SJSA1 (cell line): ENCODE data around the gene POU2F2. TPM values are rescaled to one million over a fixed set of nuclear protein-coding genes. Genes with fewer than 3 reads are reported as not detected.

Experiments
- DNase-seq, 2 experiments: peaks; one replicate each; pipeline ENCODE4 v3.0.0-alpha.2; 2015 to 2020; ENCODE audit warnings: low spot score in 2 of 2, low read depth in 1 of 2
- H3K27ac ChIP-seq: fragments of 250-450 bp; sonication (Bioruptor Pico); 2 replicates; pipeline ENCODE4 v1.5.1; 2020; ENCODE audit warnings: mild to moderate bottlenecking, moderate library complexity
- H3K27me3 ChIP-seq: fragments of 250-450 bp; sonication (Bioruptor Pico); replicated peaks from 2 replicates; pipeline ENCODE4 v1.5.1; 2020; ENCODE audit warnings: mild to moderate bottlenecking, moderate library complexity
- H3K36me3 ChIP-seq: fragments of 250-450 bp; sonication (Bioruptor Pico); 2 replicates; pipeline ENCODE4 v1.5.1; 2020; ENCODE audit warnings: mild to moderate bottlenecking
- H3K4me1 ChIP-seq: fragments of 250-450 bp; sonication (Bioruptor Pico); replicated peaks from 2 replicates; pipeline ENCODE4 v1.6.1; 2021; ENCODE audit warnings: mild to moderate bottlenecking
- H3K4me3 ChIP-seq: fragments of 250-450 bp; sonication (Bioruptor Pico); 2 replicates; pipeline ENCODE4 v1.5.1; 2020; ENCODE audit warnings: mild to moderate bottlenecking
- H3K9me3 ChIP-seq: fragments of 250-450 bp; sonication (Bioruptor Pico); replicated peaks from 2 replicates; pipeline ENCODE4 v1.5.1; 2020; ENCODE audit warnings: mild to moderate bottlenecking
- total RNA-seq: library from RNA; depleted of rRNA; stranded (reverse); fragments of >200 nt; shearing (Covaris generic); gene quantifications from 2 replicates; pipeline ENCODE4 v1.2.3, GENCODE V29; 2014

Gene POU2F2
- total RNA-seq, 1 experiment from 2014 or later, result 0.05 TPM

GRCh38 chr19:42125536-42125935, 6.7 kb downstream of the POU2F2 start:
- Histone ChIP-seq H3K36me3 (no peaks in the 10 kb centered on the region), H3K4me3 (no peak overlapping the region), H3K27me3 (no peaks in the 10 kb centered on the region), H3K9me3 (no peaks in the 10 kb centered on the region), H3K27ac (no peak overlapping the region), H3K4me1 (peaks cover 32% of the 10 kb centered on the region)
- no peak for DNase-seq

- no peak overlapping the region for H3K27ac ChIP-seq
- no peaks in the 10 kb centered on the region for H3K9me3 ChIP-seq
- no peak overlapping the region for H3K4me3 ChIP-seq
- H3K4me1 ChIP-seq, result peaks cover 21% of the 10 kb centered on the region
- H3K27me3 ChIP-seq, result no peaks in the 10 kb centered on the region
- H3K36me3 ChIP-seq, result no peaks in the 10 kb centered on the region
- no peak for DNase-seq
Measured at GRCh38 chr19:42124386-42124901, 7.8 kb downstream of the POU2F2 start.

GRCh38 chr19:42123765-42124164, 8.5 kb downstream of the POU2F2 start:
- H3K9me3 ChIP-seq, result no peaks in the 10 kb centered on the region
- no peak overlapping the region for H3K4me3 ChIP-seq
- no peak for DNase-seq
- no peak overlapping the region for H3K27ac ChIP-seq
- peaks cover 16% of the 10 kb centered on the region for H3K4me1 ChIP-seq
- no peaks in the 10 kb centered on the region for H3K36me3 ChIP-seq
- H3K27me3 ChIP-seq, result no peaks in the 10 kb centered on the region

GRCh38 chr19:42122691-42123607, 9.3 kb downstream of the POU2F2 start:
- no peaks in the 10 kb centered on the region for H3K36me3 ChIP-seq
- H3K4me3 ChIP-seq, result no peak overlapping the region
- H3K9me3 ChIP-seq, result no peaks in the 10 kb centered on the region
- H3K27me3 ChIP-seq, result no peaks in the 10 kb centered on the region
- no peak overlapping the region for H3K27ac ChIP-seq
- peaks cover 16% of the 10 kb centered on the region for H3K4me1 ChIP-seq
- no peak for DNase-seq

- Histone ChIP-seq H3K36me3 (no peaks in the 10 kb centered on the region), H3K27ac (peak overlapping the region; percentile 61), H3K4me1 (peaks cover 16% of the 10 kb centered on the region), H3K9me3 (no peaks in the 10 kb centered on the region), H3K27me3 (no peaks in the 10 kb centered on the region), H3K4me3 (no peak overlapping the region)
- DNase-seq, result peak; percentile 86 to 94
Measured at GRCh38 chr19:42121656-42122069, 10.6 kb downstream of the POU2F2 start.

GRCh38 chr19:42121036-42121621, 11.1 kb downstream of the POU2F2 start:
- no peak for DNase-seq
- Histone ChIP-seq H3K27ac (peak overlapping the region; percentile 61), H3K27me3 (no peaks in the 10 kb centered on the region), H3K4me1 (peaks cover 16% of the 10 kb centered on the region), H3K4me3 (no peak overlapping the region), H3K9me3 (no peaks in the 10 kb centered on the region), H3K36me3 (no peaks in the 10 kb centered on the region)

GRCh38 chr19:42120276-42120980, 11.8 kb downstream of the POU2F2 start:
- H3K27ac ChIP-seq, result no peak overlapping the region
- H3K4me1 ChIP-seq, result peaks cover 18% of the 10 kb centered on the region
- no peaks in the 10 kb centered on the region for H3K36me3 ChIP-seq
- DNase-seq, result no peak
- H3K9me3 ChIP-seq, result no peaks in the 10 kb centered on the region
- H3K4me3 ChIP-seq, result no peak overlapping the region
- no peaks in the 10 kb centered on the region for H3K27me3 ChIP-seq

GRCh38 chr19:42117076-42117475, 15.2 kb downstream of the POU2F2 start:
- H3K36me3 ChIP-seq, result no peaks in the 10 kb centered on the region
- no peaks in the 10 kb centered on the region for H3K27me3 ChIP-seq
- H3K27ac ChIP-seq, result no peak overlapping the region
- DNase-seq, result no peak
- H3K4me3 ChIP-seq, result no peak overlapping the region
- H3K9me3 ChIP-seq, result no peaks in the 10 kb centered on the region
- H3K4me1 ChIP-seq, result peaks cover 50% of the 10 kb centered on the region

GRCh38 chr19:42116308-42117075, 15.8 kb downstream of the POU2F2 start:
- Histone ChIP-seq H3K4me1 (peaks cover 50% of the 10 kb centered on the region), H3K27ac (no peak overlapping the region), H3K9me3 (no peaks in the 10 kb centered on the region), H3K4me3 (no peak overlapping the region), H3K27me3 (no peaks in the 10 kb centered on the region), H3K36me3 (no peaks in the 10 kb centered on the region)
- no peak for DNase-seq

GRCh38 chr19:42115705-42116104, 16.5 kb downstream of the POU2F2 start:
- Histone ChIP-seq H3K4me1 (peaks cover 50% of the 10 kb centered on the region), H3K36me3 (no peaks in the 10 kb centered on the region), H3K4me3 (no peak overlapping the region), H3K27ac (no peak overlapping the region), H3K9me3 (no peaks in the 10 kb centered on the region), H3K27me3 (no peaks in the 10 kb centered on the region)
- no peak for DNase-seq

- Histone ChIP-seq H3K27me3 (no peaks in the 10 kb centered on the region), H3K36me3 (no peaks in the 10 kb centered on the region), H3K27ac (no peak overlapping the region), H3K9me3 (no peaks in the 10 kb centered on the region), H3K4me3 (no peak overlapping the region), H3K4me1 (peaks cover 48% of the 10 kb centered on the region)
- no peak for DNase-seq
Measured at GRCh38 chr19:42115219-42115618, 17.0 kb downstream of the POU2F2 start.

- H3K4me3 ChIP-seq, result no peak overlapping the region
- H3K36me3 ChIP-seq, result no peaks in the 10 kb centered on the region
- peak overlapping the region; percentile 50; the same call in 1 of the 2 replicates for H3K27ac ChIP-seq
- no peak for DNase-seq
- peaks cover 48% of the 10 kb centered on the region for H3K4me1 ChIP-seq
- H3K27me3 ChIP-seq, result no peaks in the 10 kb centered on the region
- no peaks in the 10 kb centered on the region for H3K9me3 ChIP-seq
Measured at GRCh38 chr19:42114412-42114811, 17.8 kb downstream of the POU2F2 start.

- Histone ChIP-seq H3K4me1 (peaks cover 48% of the 10 kb centered on the region), H3K27me3 (no peaks in the 10 kb centered on the region), H3K9me3 (no peaks in the 10 kb centered on the region)
Measured at GRCh38 chr19:42113641-42114348, 18.5 kb downstream of the POU2F2 start.

More at GRCh38 chr19:42113641-42114348, 18.5 kb downstream of the POU2F2 start:
- Histone ChIP-seq H3K4me3 (no peak overlapping the region), H3K27ac (peak overlapping the region; percentile 50), H3K36me3 (no peaks in the 10 kb centered on the region)
- DNase-seq, result peak; percentile 83 to 93
